ENCODE data around the gene FUBP1. TPM values are rescaled to one million over a fixed set of nuclear protein-coding genes. Genes with fewer than 3 reads are reported as not detected.

Gene FUBP1
- total RNA-seq, 1 experiment from 2014 or later: 188 TPM

- H3K4me1 Mint-ChIP-seq (ENCODE audit: low read depth, unreplicated experiment): peaks cover 7% of the 10 kb centered on the region
- no TSS peak for BruUV-seq (replicated peaks)
- H3K36me3 Mint-ChIP-seq (ENCODE audit: insufficient read depth, unreplicated experiment): peaks cover 19% of the 10 kb centered on the region
- H3K9me3 Mint-ChIP-seq (ENCODE audit: low read depth, unreplicated experiment): no peaks in the 10 kb centered on the region
- no peaks in the 10 kb centered on the region for H3K27me3 Mint-ChIP-seq (ENCODE audit: unreplicated experiment)
- H3K27ac Mint-ChIP-seq (ENCODE audit: unreplicated experiment): no peak overlapping the region
- CTCF ChIA-PET: interaction anchor here (0.7 kb wide), 1 partner anchor 11 kb away, joined by 3 read pairs; no protein-coding TSS in a partner anchor
- H3K4me3 Mint-ChIP-seq (ENCODE audit: low read depth, unreplicated experiment): no peak overlapping the region
- DNase-seq: no peak
- TF ChIP-seq, protein P1, sequence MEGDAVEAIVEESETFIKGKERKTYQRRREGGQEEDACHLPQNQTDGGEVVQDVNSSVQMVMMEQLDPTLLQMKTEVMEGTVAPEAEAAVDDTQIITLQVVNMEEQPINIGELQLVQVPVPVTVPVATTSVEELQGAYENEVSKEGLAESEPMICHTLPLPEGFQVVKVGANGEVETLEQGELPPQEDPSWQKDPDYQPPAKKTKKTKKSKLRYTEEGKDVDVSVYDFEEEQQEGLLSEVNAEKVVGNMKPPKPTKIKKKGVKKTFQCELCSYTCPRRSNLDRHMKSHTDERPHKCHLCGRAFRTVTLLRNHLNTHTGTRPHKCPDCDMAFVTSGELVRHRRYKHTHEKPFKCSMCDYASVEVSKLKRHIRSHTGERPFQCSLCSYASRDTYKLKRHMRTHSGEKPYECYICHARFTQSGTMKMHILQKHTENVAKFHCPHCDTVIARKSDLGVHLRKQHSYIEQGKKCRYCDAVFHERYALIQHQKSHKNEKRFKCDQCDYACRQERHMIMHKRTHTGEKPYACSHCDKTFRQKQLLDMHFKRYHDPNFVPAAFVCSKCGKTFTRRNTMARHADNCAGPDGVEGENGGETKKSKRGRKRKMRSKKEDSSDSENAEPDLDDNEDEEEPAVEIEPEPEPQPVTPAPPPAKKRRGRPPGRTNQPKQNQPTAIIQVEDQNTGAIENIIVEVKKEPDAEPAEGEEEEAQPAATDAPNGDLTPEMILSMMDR (IDR thresholded peaks at IDR 0.05; ENCODE audit: unreplicated experiment): no peak
- intact Hi-C loops (cut with micrococcal nuclease; ENCODE audit: unreplicated experiment): no loop called here
These were observed 15.3 kb upstream of the FUBP1 start for GRCh38 chr1:77994117-77994705.

DNA sequence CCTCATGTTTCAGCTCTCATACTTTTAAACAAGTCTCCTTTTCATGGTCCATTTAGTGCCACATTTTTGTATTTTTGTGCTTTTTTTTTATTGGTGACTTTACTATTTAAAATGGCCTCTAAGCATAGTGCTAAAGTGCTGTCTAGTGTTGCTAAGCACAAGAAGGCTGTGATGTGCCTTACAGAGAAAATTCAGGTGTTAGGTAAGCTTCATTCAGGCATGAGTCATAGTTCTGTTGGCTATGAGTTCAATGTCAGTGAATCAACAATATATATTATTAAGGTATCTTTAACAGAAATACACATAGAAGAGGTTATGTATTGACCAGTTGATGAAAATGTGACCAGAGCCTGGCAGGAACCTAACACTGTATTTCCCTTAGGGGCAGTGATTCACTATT is 12.8 kb upstream of the FUBP1 start:
- H3K4me3 Mint-ChIP-seq (ENCODE audit: low read depth, unreplicated experiment): no peak overlapping the region

DNA sequence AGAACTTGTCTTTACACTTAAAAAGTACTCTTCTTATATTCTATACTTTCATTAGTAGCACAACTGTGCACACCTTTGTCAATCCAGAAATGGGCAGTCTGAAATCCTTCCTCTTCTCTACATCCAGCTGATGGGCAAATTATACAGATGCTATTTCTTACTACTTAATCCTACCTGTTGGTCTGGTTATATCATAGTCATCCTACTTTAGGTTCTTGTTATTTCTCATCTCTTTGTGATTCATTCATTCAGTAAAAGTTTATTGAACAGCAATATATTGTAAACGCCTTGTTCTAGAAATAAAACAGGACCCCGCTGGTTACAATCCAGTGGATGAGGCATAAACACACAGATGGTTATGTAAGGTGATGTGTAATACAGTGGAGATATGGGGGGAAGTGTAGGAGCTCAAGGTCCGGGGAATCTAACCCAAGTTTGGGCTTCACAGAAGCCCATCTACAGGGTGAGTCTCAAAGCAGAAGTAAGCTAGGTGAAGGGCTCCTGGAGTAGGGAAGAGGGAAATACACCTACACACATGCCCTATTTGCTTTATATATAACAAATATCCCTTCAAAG is 11.8 kb upstream of the FUBP1 start:
- Mint-ChIP-seq H3K4me3 (ENCODE audit: low read depth, unreplicated experiment) (no peak overlapping the region), H3K27ac (ENCODE audit: unreplicated experiment) (no peak overlapping the region), H3K27me3 (ENCODE audit: unreplicated experiment) (no peaks in the 10 kb centered on the region), H3K9me3 (ENCODE audit: low read depth, unreplicated experiment) (no peaks in the 10 kb centered on the region), H3K36me3 (ENCODE audit: insufficient read depth, unreplicated experiment) (peaks cover 13% of the 10 kb centered on the region), H3K4me1 (ENCODE audit: low read depth, unreplicated experiment) (peaks cover 8% of the 10 kb centered on the region)
- CTCF ChIA-PET: no interaction called here
- intact Hi-C loops (cut with micrococcal nuclease; ENCODE audit: unreplicated experiment): no loop called here
- TF ChIP-seq, protein P1 (IDR thresholded peaks at IDR 0.05; ENCODE audit: unreplicated experiment): no peak
- no TSS peak for BruUV-seq (replicated peaks)
- DNase-seq: no peak

More for the DNA sequence above, 12.8 kb upstream of the FUBP1 start:
- intact Hi-C loops (cut with micrococcal nuclease; ENCODE audit: unreplicated experiment): no loop called here
- CTCF ChIA-PET: no interaction called here
- no TSS peak for BruUV-seq (replicated peaks)
- Mint-ChIP-seq H3K9me3 (ENCODE audit: low read depth, unreplicated experiment) (no peaks in the 10 kb centered on the region), H3K36me3 (ENCODE audit: insufficient read depth, unreplicated experiment) (peaks cover 13% of the 10 kb centered on the region), H3K27me3 (ENCODE audit: unreplicated experiment) (no peaks in the 10 kb centered on the region), H3K4me1 (ENCODE audit: low read depth, unreplicated experiment) (peaks cover 8% of the 10 kb centered on the region), H3K27ac (ENCODE audit: unreplicated experiment) (no peak overlapping the region)
- DNase-seq: no peak
- TF ChIP-seq, protein P1 (IDR thresholded peaks at IDR 0.05; ENCODE audit: unreplicated experiment): no peak

DNA sequence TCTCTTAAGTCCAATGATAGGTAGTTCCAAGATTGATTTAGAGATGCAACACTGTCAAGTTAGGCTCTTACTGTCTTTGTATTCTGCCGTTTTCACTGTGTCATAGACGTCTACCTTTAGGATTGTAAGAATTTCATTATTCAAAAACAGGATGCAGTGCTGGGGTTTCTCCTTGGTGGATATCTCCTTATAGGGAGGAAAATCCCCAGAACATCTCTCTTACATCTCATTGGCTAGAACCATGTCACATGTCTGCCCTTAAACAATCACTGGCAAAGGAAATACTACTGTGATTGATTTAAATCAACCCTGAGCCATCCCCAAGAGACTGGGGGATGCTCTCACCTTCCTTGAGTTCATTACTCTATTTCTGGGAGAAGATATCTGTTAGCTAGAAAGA is 10.9 kb upstream of the FUBP1 start:
- no peaks in the 10 kb centered on the region for H3K27me3 Mint-ChIP-seq (ENCODE audit: unreplicated experiment)
- no peaks in the 10 kb centered on the region for H3K9me3 Mint-ChIP-seq (ENCODE audit: low read depth, unreplicated experiment)
- CTCF ChIA-PET: no interaction called here
- no peak for DNase-seq
- H3K4me3 Mint-ChIP-seq (ENCODE audit: low read depth, unreplicated experiment): no peak overlapping the region
- TF ChIP-seq, protein P1 (IDR thresholded peaks at IDR 0.05; ENCODE audit: unreplicated experiment): no peak
- no TSS peak for BruUV-seq (replicated peaks)
- intact Hi-C loops (cut with micrococcal nuclease; ENCODE audit: unreplicated experiment): no loop called here
- no peak overlapping the region for H3K27ac Mint-ChIP-seq (ENCODE audit: unreplicated experiment)
- H3K4me1 Mint-ChIP-seq (ENCODE audit: low read depth, unreplicated experiment): peaks cover 8% of the 10 kb centered on the region
- H3K36me3 Mint-ChIP-seq (ENCODE audit: insufficient read depth, unreplicated experiment): peaks cover 13% of the 10 kb centered on the region
